ENCODE data around the gene DCAKD.
A peak's percentile ranks its signal among the peaks of the same experiment; 100 is the strongest.

Gene DCAKD

GRCh38 chr17:45035848-45036247 lies 15.6 kb downstream of the DCAKD start:
- ATAC-seq, result no peak
- no peak for TF ChIP-seq PATZ1 (CRISPR knock-in tag; IDR thresholded peaks at IDR 0.05; ENCODE audit: borderline replicate concordance)

GRCh38 chr17:45034599-45034998 lies 16.8 kb downstream of the DCAKD start:
- ATAC-seq, result no peak
- TF ChIP-seq OSR1 (CRISPR knock-in tag; IDR thresholded peaks at IDR 0.05) (no peak), ARNTL (CRISPR knock-in tag; IDR thresholded peaks at IDR 0.05; ENCODE audit: borderline replicate concordance, low read depth) (no peak), ZFP3 (CRISPR knock-in tag; IDR thresholded peaks at IDR 0.05) (no peak), PPARA (CRISPR knock-in tag; IDR thresholded peaks at IDR 0.05; ENCODE audit: borderline replicate concordance) (no peak), ZNF8 (CRISPR knock-in tag; IDR thresholded peaks at IDR 0.05) (no peak), PATZ1 (CRISPR knock-in tag; IDR thresholded peaks at IDR 0.05; ENCODE audit: borderline replicate concordance) (no peak), CSDC2 (CRISPR knock-in tag; IDR thresholded peaks at IDR 0.05) (no peak), GLIS3 (CRISPR knock-in tag; IDR thresholded peaks at IDR 0.05) (no peak), ZNF565 (CRISPR knock-in tag; conservative IDR thresholded peaks at IDR 0.05; ENCODE audit: low read depth) (no peak), BACH2 (CRISPR knock-in tag; IDR thresholded peaks at IDR 0.05; ENCODE audit: borderline replicate concordance) (no peak), SNAI2 (CRISPR knock-in tag; IDR thresholded peaks at IDR 0.05) (no peak), TCF4 (CRISPR knock-in tag; IDR thresholded peaks at IDR 0.05; ENCODE audit: borderline replicate concordance) (no peak), TOX (CRISPR knock-in tag; IDR thresholded peaks at IDR 0.05; ENCODE audit: borderline replicate concordance) (no peak)

- peak; percentile 38 for ATAC-seq
- TF ChIP-seq TOX (CRISPR knock-in tag; IDR thresholded peaks at IDR 0.05; ENCODE audit: borderline replicate concordance), result no peak
- TF ChIP-seq ZNF565 (CRISPR knock-in tag; conservative IDR thresholded peaks at IDR 0.05; ENCODE audit: low read depth), result no peak
- TF ChIP-seq ZFP30 (CRISPR knock-in tag; IDR thresholded peaks at IDR 0.05), result no peak
- TF ChIP-seq PPARA (CRISPR knock-in tag; IDR thresholded peaks at IDR 0.05; ENCODE audit: borderline replicate concordance), result no peak
- no peak for TF ChIP-seq TSHZ2 (CRISPR knock-in tag; IDR thresholded peaks at IDR 0.05)
- TF ChIP-seq POU6F1 (CRISPR knock-in tag; IDR thresholded peaks at IDR 0.05; ENCODE audit: borderline replicate concordance, low read depth), result no peak
- TF ChIP-seq BACH2 (CRISPR knock-in tag; IDR thresholded peaks at IDR 0.05; ENCODE audit: borderline replicate concordance), result no peak
- no peak for TF ChIP-seq CSRNP3 (CRISPR knock-in tag; IDR thresholded peaks at IDR 0.05)
- TF ChIP-seq RARB (CRISPR knock-in tag; IDR thresholded peaks at IDR 0.05), result no peak
- TF ChIP-seq TCF4 (CRISPR knock-in tag; IDR thresholded peaks at IDR 0.05; ENCODE audit: borderline replicate concordance), result no peak
These were observed 19.3 kb downstream of the DCAKD start for GRCh38 chr17:45032174-45032541.

Data from SK-N-SH treated with all-trans-retinoic acid at 6 μM for 48 hours (cell line).